ENCODE data around the gene NCS1. TPM values are rescaled to one million over a fixed set of nuclear protein-coding genes. Genes with fewer than 3 reads are reported as not detected.

Gene NCS1
- total RNA-seq, 1 donor from 2014 or later = 312 TPM

GRCh38 chr9:130283539-130284248 is 111.5 kb downstream of the NCS1 start:
- DNase-seq = no peak
- TF ChIP-seq CTCF (IDR thresholded peaks at IDR 0.05; ENCODE audit: partially characterized antibody, unreplicated experiment) = no peak
- no peak overlapping the region for H3K27ac Mint-ChIP-seq (ENCODE audit: unreplicated experiment)
- peaks cover 9% of the 10 kb centered on the region for H3K9me3 Mint-ChIP-seq (ENCODE audit: unreplicated experiment)
- H3K4me1 Mint-ChIP-seq (ENCODE audit: low read depth, unreplicated experiment) = peaks cover 4% of the 10 kb centered on the region
- H3K27me3 Mint-ChIP-seq (ENCODE audit: unreplicated experiment) = peaks cover 3% of the 10 kb centered on the region
- no peak overlapping the region for H3K4me3 Mint-ChIP-seq (ENCODE audit: unreplicated experiment)
- no peaks in the 10 kb centered on the region for H3K36me3 Mint-ChIP-seq (ENCODE audit: unreplicated experiment)

DNA sequence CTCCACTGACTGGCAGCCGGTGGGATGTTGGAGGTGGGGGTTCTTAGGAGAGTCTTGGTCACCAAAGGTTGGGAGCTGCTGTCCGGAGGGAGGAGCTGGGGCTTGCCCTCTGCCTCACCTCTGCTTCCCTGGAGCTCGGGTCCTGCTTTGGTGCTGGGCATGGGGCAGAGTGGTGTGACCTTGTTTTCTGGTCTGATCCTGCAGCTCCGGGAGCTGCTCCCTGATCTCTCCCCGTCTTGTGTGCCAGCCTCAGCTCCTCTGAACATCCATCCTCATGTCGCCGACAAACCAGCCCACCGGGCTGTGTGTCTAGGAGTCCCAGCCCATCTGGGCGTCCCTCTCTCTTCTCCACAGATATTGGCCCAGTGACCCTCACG is 112.0 kb downstream of the NCS1 start:
- Mint-ChIP-seq H3K27me3 (ENCODE audit: unreplicated experiment) (peaks cover 3% of the 10 kb centered on the region), H3K4me3 (ENCODE audit: unreplicated experiment) (no peak overlapping the region), H3K4me1 (ENCODE audit: low read depth, unreplicated experiment) (peaks cover 5% of the 10 kb centered on the region), H3K27ac (ENCODE audit: unreplicated experiment) (no peak overlapping the region), H3K9me3 (ENCODE audit: unreplicated experiment) (peaks cover 9% of the 10 kb centered on the region), H3K36me3 (ENCODE audit: unreplicated experiment) (no peaks in the 10 kb centered on the region)
- DNase-seq = no peak
- TF ChIP-seq CTCF (IDR thresholded peaks at IDR 0.05; ENCODE audit: partially characterized antibody, unreplicated experiment) = no peak

GRCh38 chr9:130284690-130285089 is 112.5 kb downstream of the NCS1 start:
- TF ChIP-seq CTCF (IDR thresholded peaks at IDR 0.05; ENCODE audit: partially characterized antibody, unreplicated experiment) = no peak
- H3K36me3 Mint-ChIP-seq (ENCODE audit: unreplicated experiment) = no peaks in the 10 kb centered on the region
- no peak overlapping the region for H3K4me3 Mint-ChIP-seq (ENCODE audit: unreplicated experiment)
- peaks cover 3% of the 10 kb centered on the region for H3K27me3 Mint-ChIP-seq (ENCODE audit: unreplicated experiment)
- peaks cover 5% of the 10 kb centered on the region for H3K4me1 Mint-ChIP-seq (ENCODE audit: low read depth, unreplicated experiment)
- peaks cover 9% of the 10 kb centered on the region for H3K9me3 Mint-ChIP-seq (ENCODE audit: unreplicated experiment)
- no peak overlapping the region for H3K27ac Mint-ChIP-seq (ENCODE audit: unreplicated experiment)
- DNase-seq = no peak

GRCh38 chr9:130285271-130285670 is 113.1 kb downstream of the NCS1 start:
- peaks cover 4% of the 10 kb centered on the region for H3K27me3 Mint-ChIP-seq (ENCODE audit: unreplicated experiment)
- no peak for DNase-seq
- peaks cover 10% of the 10 kb centered on the region for H3K4me1 Mint-ChIP-seq (ENCODE audit: low read depth, unreplicated experiment)
- H3K27ac Mint-ChIP-seq (ENCODE audit: unreplicated experiment) = no peak overlapping the region
- H3K36me3 Mint-ChIP-seq (ENCODE audit: unreplicated experiment) = no peaks in the 10 kb centered on the region
- no peak for TF ChIP-seq CTCF (IDR thresholded peaks at IDR 0.05; ENCODE audit: partially characterized antibody, unreplicated experiment)
- peaks cover 9% of the 10 kb centered on the region for H3K9me3 Mint-ChIP-seq (ENCODE audit: unreplicated experiment)
- H3K4me3 Mint-ChIP-seq (ENCODE audit: unreplicated experiment) = no peak overlapping the region

- peaks cover 7% of the 10 kb centered on the region for H3K27me3 Mint-ChIP-seq (ENCODE audit: unreplicated experiment)
- no peak for TF ChIP-seq CTCF (IDR thresholded peaks at IDR 0.05; ENCODE audit: partially characterized antibody, unreplicated experiment)
- DNase-seq = no peak
- no peak overlapping the region for H3K27ac Mint-ChIP-seq (ENCODE audit: unreplicated experiment)
- H3K36me3 Mint-ChIP-seq (ENCODE audit: unreplicated experiment) = no peaks in the 10 kb centered on the region
- peaks cover 14% of the 10 kb centered on the region for H3K4me1 Mint-ChIP-seq (ENCODE audit: low read depth, unreplicated experiment)
- peaks cover 9% of the 10 kb centered on the region for H3K9me3 Mint-ChIP-seq (ENCODE audit: unreplicated experiment)
- no peak overlapping the region for H3K4me3 Mint-ChIP-seq (ENCODE audit: unreplicated experiment)
Measured at GRCh38 chr9:130286072-130286770, 114.0 kb downstream of the NCS1 start.
